Right ventricle myocardium superior (tissue), 1 donor: Measurements from ENCODE around the gene CELF2. TPM values are rescaled to one million over a fixed set of nuclear protein-coding genes. Genes with fewer than 3 reads are reported as not detected.

Source experiments
- ATAC-seq: fragments of 200-7000 bp; cut with Tn5 transposase; one replicate; pipeline ENCODE4 v1.9.1; 2020; ENCODE audit warnings: mild to moderate bottlenecking; ENCODE audit not compliant: poor library complexity
- DNase-seq: peaks from one replicate; pipeline ENCODE4 v3.0.0-alpha.2; 2020
- intact Hi-C: fragments of 100-400 bp; cut with DNase I; formaldehyde crosslinking; loops from one replicate; pipeline ENCODE4 v1.11.2; 2022
- total RNA-seq: library from RNA; stranded (reverse); fragmentation: NEBNext Ultra II Directional; extraction: Animal tissue kit (Norgen Biotek cat#: 25700); gene quantifications from one replicate; pipeline ENCODE4 v1.2.1, GENCODE V29; 2021
- donor health status: DM: no; HTN: yes; CAD: no; lungs with severe emphysema.

Gene CELF2
- total RNA-seq, 1 donor from 2014 or later, result 67.7 TPM

GRCh38 chr10:11141571-11142091 is 124.0 kb downstream of the CELF2 start:
- intact Hi-C loops, result no loop called here
- ATAC-seq, result no peak
- no peak for DNase-seq

- no peak for DNase-seq
- intact Hi-C loops, result no loop called here
- no peak for ATAC-seq
Measured at GRCh38 chr10:11142777-11143176, 125.1 kb downstream of the CELF2 start.

GRCh38 chr10:11143242-11143641 is 125.6 kb downstream of the CELF2 start:
- no peak for ATAC-seq
- intact Hi-C loops, result no loop called here
- no peak for DNase-seq

- ATAC-seq (peak; percentile 4), DNase-seq (no peak)
- intact Hi-C loops, result no loop called here
Measured at GRCh38 chr10:11144626-11145494, 127.2 kb downstream of the CELF2 start.

- ATAC-seq (peak; percentile 74), DNase-seq (peak; percentile 51)
- intact Hi-C loops, result no loop called here
Measured at GRCh38 chr10:11145495-11145855, 127.8 kb downstream of the CELF2 start.

- DNase-seq (no peak), ATAC-seq (no peak)
- intact Hi-C loops, result no loop called here
Measured at GRCh38 chr10:11146402-11147171, 128.9 kb downstream of the CELF2 start.

- no peak for DNase-seq
- peak; percentile 46 for ATAC-seq
- intact Hi-C loops, result no loop called here
Measured at GRCh38 chr10:11147722-11148121, 130.1 kb downstream of the CELF2 start.

GRCh38 chr10:11148142-11149028 is 130.7 kb downstream of the CELF2 start:
- no peak for DNase-seq
- ATAC-seq, result peak; percentile 66
- intact Hi-C loops, result no loop called here

GRCh38 chr10:11149807-11150141 is 132.1 kb downstream of the CELF2 start:
- intact Hi-C loops, result no loop called here
- no peak for DNase-seq

GRCh38 chr10:11150231-11150731 is 132.6 kb downstream of the CELF2 start:
- no peak for ATAC-seq
- intact Hi-C loops, result no loop called here
- DNase-seq, result no peak

More at GRCh38 chr10:11149807-11150141, 132.1 kb downstream of the CELF2 start:
- no peak for ATAC-seq

GRCh38 chr10:11150879-11151415 is 133.3 kb downstream of the CELF2 start:
- intact Hi-C loops, result no loop called here
- no peak for DNase-seq
- ATAC-seq, result no peak

GRCh38 chr10:11152801-11153200 is 135.1 kb downstream of the CELF2 start:
- ATAC-seq (no peak), DNase-seq (no peak)
- intact Hi-C loops, result no loop called here

GRCh38 chr10:11153245-11153644 is 135.6 kb downstream of the CELF2 start:
- intact Hi-C loops, result no loop called here
- no peak for ATAC-seq
- DNase-seq, result no peak

GRCh38 chr10:11153766-11154165 is 136.1 kb downstream of the CELF2 start:
- intact Hi-C loops, result no loop called here
- ATAC-seq (no peak), DNase-seq (no peak)

- intact Hi-C loops, result no loop called here
- ATAC-seq (no peak), DNase-seq (no peak)
Measured at GRCh38 chr10:11154333-11154732, 136.7 kb downstream of the CELF2 start.

GRCh38 chr10:11154849-11155498 is 137.3 kb downstream of the CELF2 start:
- no peak for DNase-seq
- intact Hi-C loops, result no loop called here
- ATAC-seq, result no peak

GRCh38 chr10:11156480-11156879 is 138.8 kb downstream of the CELF2 start:
- no peak for ATAC-seq

More at GRCh38 chr10:11156480-11156879, 138.8 kb downstream of the CELF2 start:
- no peak for DNase-seq
- intact Hi-C loops, result no loop called here
